ENCODE data around the gene GNAL.

DNA sequence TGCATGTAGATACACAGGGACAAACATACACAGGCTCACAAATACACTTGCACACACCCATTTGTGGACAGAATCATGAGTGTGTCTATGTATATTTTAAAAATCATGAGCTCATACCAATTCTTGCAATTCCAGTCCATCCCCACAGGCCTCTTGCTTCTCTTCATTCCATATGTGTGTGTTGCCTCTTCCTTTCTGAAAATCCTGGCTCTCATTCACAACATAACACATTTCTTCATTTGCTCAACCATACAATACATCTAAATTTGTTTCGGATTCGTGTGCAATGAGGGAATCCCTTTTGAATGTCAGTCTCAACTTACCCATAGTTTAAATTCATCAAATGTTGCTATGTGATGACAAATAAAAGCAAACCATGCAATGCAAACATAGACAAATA, 51.4 kb downstream of the GNAL start:
- TF ChIP-seq, protein P1, sequence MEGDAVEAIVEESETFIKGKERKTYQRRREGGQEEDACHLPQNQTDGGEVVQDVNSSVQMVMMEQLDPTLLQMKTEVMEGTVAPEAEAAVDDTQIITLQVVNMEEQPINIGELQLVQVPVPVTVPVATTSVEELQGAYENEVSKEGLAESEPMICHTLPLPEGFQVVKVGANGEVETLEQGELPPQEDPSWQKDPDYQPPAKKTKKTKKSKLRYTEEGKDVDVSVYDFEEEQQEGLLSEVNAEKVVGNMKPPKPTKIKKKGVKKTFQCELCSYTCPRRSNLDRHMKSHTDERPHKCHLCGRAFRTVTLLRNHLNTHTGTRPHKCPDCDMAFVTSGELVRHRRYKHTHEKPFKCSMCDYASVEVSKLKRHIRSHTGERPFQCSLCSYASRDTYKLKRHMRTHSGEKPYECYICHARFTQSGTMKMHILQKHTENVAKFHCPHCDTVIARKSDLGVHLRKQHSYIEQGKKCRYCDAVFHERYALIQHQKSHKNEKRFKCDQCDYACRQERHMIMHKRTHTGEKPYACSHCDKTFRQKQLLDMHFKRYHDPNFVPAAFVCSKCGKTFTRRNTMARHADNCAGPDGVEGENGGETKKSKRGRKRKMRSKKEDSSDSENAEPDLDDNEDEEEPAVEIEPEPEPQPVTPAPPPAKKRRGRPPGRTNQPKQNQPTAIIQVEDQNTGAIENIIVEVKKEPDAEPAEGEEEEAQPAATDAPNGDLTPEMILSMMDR (IDR thresholded peaks at IDR 0.05), result no peak
- no peak for TF ChIP-seq POLR2A (IDR thresholded peaks at IDR 0.05)

Measured in testis (tissue), 2 donors.